ENCODE measurements around the gene GOSR2.
A peak's percentile ranks its signal among the peaks of the same experiment; 100 is the strongest.
"Not testable (repeated sequence)": the region's sequence is repeated elsewhere in the genome, so short reads cannot be mapped to it uniquely, and the experiment has no call there.

GOSR2 gene

DNA sequence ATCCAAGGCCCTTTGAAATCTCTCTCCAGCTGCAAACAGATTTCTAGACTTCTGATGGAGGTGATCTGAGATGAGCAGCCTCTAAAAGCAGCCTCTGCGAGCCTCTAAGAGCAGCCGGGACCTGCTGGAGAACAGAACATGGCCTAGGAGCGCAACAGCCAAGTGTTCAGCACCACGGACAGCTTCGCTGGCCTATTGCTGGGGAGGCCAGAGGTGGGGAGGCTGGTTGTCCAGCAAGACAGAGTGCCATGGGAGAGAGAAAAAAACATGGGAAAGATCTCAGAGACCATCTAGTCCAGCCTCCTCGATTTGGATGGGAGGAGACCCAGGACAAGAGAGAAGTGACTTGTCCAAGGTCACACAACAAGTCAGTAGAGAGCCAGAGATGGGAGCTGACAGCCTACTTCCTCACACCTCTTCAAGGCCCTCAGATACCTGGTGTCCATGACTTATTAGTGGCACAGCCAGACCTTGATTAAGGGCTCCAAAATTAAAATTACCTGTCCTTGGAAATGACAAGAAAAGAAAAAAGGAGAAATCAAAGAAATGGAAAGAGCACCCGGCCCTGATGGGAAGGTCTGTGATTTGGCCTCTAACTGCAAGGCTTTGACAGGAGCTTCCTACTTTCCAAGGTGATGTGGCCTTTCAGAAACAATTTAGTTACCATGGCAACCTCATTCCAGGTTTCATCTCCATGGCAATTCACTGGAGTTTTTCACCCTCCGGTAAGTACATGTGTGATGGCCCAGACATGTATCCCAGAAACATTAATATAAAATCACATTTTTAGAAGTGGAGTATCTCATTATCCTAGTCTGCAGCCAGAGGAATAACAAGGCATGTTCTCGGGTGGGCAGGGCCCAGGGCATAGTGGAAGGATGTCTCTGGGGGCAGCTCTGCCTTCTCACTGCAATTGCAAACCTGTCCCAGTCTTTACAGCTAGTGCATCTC is 41.6 kb downstream of the GOSR2 start:
- no peak for DNase-seq (ENCODE audit: low read depth)

DNA sequence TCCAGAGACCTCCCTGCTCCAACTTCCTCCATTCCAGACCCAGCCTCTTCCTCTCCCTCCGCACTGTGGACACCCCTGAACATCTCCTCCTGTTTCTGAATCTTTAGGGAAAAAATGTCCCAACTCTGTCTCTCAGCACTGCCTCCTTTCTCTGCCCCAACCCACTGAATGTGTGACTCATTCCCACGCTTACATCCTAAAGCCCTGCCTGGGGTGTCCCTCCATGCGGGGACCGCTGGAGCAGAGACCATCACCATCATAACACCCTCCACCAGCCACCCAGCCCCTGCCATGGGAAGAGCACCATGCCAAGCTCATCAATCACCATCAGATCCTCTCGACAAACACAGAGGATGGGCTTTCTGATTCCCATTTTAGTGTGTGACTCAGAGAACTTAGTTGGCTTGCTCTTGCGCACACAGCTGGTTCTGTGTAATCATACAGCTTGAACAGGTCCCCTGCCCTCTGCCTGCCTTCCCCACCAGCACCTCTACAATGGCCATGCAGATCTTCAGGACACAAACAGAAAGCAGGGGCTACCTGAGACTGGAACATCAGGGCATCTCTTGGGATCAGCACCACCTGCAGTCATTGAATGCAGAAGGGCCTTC is 45.4 kb downstream of the GOSR2 start:
- DNase-seq (ENCODE audit: low read depth), result no peak

- DNase-seq (ENCODE audit: low read depth), result no peak
These were observed 45.9 kb downstream of the GOSR2 start for GRCh38 chr17:46968896-46969295.

- DNase-seq (ENCODE audit: low read depth), result no peak
These were observed 48.8 kb downstream of the GOSR2 start for GRCh38 chr17:46971647-46972300.

- DNase-seq (ENCODE audit: low read depth), result no peak
These were observed 49.4 kb downstream of the GOSR2 start for GRCh38 chr17:46972346-46972745.

- no peak for DNase-seq (ENCODE audit: low read depth)
These were observed 51.1 kb downstream of the GOSR2 start for GRCh38 chr17:46974086-46974485.

GRCh38 chr17:46975287-46975686 is 52.3 kb downstream of the GOSR2 start:
- no peak for DNase-seq (ENCODE audit: low read depth)

GRCh38 chr17:46976626-46977270 is 53.8 kb downstream of the GOSR2 start:
- DNase-seq (ENCODE audit: low read depth), result no peak

GRCh38 chr17:46977348-46977747 is 54.4 kb downstream of the GOSR2 start:
- DNase-seq (ENCODE audit: low read depth), result no peak

GRCh38 chr17:46977750-46978488 is 55.0 kb downstream of the GOSR2 start:
- no peak for DNase-seq (ENCODE audit: low read depth)

DNA sequence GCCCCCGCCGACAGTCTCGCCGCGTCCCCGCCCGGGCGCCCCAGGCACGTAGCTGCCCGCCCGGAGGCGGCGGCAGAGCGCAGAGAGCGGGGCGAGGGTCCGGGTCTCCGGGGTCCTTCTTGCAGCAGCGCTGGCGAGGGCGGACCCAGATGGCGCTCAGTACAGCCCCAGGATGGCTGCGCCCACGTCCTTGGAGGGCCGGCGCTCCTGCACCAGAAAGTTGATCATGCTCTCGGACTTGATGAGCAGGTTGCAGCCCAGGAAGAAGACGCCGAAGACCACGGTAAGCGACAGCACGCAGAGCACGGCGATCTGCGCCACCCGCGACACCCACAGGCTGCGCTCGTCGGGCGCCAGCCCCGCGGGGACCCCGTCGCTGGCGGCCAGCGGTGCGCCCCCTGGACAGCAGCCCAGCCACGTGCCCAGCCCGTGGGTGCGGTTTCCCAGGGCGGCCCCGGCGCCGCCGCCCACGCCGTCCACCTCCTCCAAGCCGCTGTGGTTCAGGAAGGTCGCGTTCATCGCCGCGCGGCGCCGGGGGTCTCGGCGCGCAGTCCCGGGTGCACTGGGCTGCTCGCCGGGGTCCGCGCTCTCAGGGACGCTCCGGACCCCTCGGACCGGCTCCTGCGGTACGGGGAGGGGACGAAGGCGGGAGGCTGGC is 55.7 kb downstream of the GOSR2 start:
- no peak for DNase-seq (ENCODE audit: low read depth)

- peak; percentile 7 for DNase-seq (ENCODE audit: low read depth)
These were observed 56.3 kb downstream of the GOSR2 start, which contains the start of gene RPRML for GRCh38 chr17:46979147-46979863. RPRML (minus strand) TSS chr17:46979253; CDS start chr17:46979007, 246 bp downstream.

DNA sequence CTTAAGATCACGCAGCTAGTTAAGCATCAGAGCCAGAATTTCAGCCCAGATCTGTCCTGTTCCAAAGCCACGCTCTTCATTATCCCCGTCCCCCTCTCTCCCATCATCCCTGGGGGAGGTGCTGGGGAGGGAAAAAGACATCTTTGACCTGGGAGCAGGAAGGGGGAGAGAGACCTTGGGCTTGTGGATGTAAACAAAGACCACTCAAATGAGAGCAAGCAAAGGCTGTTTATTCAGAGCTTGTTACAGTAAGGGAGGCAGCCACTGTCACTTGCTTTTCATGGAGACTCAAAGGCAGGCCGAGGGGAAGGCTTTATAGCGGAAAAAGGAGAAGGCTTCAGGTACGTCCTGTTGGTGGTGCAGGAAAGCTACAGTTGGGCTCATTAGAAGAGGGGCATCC is 59.6 kb downstream of the GOSR2 start:
- DNase-seq (ENCODE audit: low read depth), result no peak

DNA sequence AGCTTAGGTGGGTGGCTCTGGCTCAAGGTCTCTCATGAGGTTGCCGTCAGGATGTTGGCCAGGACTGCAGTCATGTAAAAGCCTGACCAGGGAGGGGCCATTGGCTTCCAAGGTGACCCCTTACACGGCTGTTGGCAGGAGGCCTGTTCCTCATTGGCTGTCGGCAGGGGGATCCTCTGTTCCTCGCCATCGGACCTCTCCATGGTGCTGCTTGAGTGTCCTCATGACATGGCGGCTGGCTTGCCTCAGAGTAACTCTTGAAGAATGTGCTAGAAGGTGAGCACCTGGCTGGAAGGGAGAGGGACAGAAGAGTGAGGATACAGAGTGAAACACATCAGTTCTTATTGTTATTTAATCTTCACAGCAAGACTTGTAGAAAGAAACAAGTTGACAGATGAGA is 60.8 kb downstream of the GOSR2 start:
- no peak for DNase-seq (ENCODE audit: low read depth)

DNA sequence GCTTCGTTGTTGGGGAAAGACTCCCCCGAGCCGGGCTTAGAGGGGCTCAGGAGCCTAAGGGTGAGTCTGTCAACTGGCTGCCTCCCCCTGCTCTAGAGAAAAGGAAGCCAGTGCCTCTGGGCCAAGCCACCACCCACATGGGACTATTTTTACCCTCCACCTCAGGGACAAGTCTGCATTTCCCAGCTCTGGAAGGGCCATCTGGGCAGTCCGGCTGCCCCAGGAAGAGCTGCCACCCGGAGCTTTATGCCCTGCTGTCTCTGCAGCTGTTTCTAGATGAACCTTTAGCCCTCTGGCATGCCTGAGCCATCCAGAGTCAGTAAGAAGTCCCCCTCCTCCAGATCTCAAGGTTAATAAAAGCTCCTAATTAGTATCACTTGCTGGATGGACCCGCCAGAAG is 61.4 kb downstream of the GOSR2 start:
- no peak for DNase-seq (ENCODE audit: low read depth)

DNA sequence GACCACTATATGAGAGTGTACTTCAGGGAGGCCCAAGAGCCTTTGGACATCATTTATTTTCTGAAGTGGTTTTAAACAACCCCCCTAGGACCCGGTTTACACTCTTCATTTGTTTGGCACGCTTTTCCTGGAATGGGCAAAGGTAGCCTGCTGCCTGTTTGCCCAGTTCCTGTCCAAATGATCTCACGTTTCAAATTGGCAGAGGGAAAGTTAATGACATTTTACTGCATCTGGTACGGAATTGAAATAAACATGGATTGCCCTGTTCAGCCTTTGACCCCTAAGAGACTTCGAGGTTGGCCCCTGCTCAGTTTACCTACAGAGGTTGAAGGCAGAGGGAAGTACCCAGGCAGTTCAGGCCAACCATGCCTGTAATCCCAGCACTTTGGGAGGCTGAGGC is 61.9 kb downstream of the GOSR2 start:
- DNase-seq (ENCODE audit: low read depth), result no peak

DNA sequence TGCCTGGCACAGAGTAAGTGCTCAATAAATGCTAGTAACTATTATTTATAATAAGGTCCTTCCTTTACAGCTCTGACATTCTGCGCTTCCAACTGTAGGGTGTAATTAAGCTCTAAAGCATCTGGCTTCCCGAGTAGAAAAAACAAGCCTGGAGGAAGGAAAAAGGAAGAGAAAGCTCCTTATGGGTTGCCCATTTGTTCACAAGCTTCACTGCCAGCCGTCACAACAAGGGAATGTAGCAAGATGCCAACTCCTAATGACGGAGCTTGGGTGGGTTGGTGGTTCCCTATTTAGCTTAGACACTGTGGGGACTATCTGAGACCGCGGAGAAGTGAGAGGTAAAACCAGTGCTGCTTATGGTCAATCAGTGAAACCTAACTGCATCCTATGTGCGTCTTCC is 63.4 kb downstream of the GOSR2 start:
- DNase-seq (ENCODE audit: low read depth), result no peak

GRCh38 chr17:46987927-46988326 is 65.0 kb downstream of the GOSR2 start:
- not testable (repeated sequence) for DNase-seq (ENCODE audit: low read depth)

- no peak for DNase-seq (ENCODE audit: low read depth)
These were observed 66.9 kb downstream of the GOSR2 start for GRCh38 chr17:46989637-46990431.

DNA sequence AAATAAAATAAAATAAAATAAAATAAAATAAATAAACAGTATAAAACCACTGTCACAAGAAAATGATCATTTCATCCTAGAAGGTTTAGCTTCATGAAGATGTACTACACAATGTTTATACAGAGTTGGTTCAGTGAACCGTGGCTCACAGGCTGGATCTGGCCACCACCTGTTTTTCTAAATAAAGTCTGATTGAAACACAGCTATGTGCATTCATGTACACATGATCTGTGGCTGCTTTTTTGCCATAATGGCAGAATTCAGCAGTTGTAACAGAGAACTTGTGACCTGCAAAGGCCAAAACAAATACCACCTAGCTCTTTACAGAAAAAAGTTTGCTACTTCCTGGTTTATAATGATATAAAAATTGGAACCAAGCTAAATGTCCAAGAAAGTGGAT is 68.7 kb downstream of the GOSR2 start:
- no peak for DNase-seq (ENCODE audit: low read depth)
